Cerebellar nuclear complex (tissue), 1 donor: ENCODE results near the gene CFAP45.

Experiments used
- DNase-seq, 2 experiments: peaks; one replicate each; lab custom pipeline; 2025; lab: John Stamatoyannopoulos, UW

The CFAP45 gene

GRCh38 chr1:159853417-159854115 is 46.4 kb downstream of the CFAP45 start:
- DNase-seq = no peak

- no peak for DNase-seq
These were observed 48.6 kb downstream of the CFAP45 start for GRCh38 chr1:159851407-159851806.

- no peak for DNase-seq
These were observed 50.2 kb downstream of the CFAP45 start for GRCh38 chr1:159849626-159850366.

GRCh38 chr1:159848326-159848725 is 51.6 kb downstream of the CFAP45 start:
- no peak for DNase-seq

- no peak for DNase-seq
These were observed 52.7 kb downstream of the CFAP45 start for GRCh38 chr1:159847231-159847630.

- no peak for DNase-seq
These were observed 54.0 kb downstream of the CFAP45 start for GRCh38 chr1:159845751-159846629.

GRCh38 chr1:159843459-159843858 is 56.5 kb downstream of the CFAP45 start:
- no peak for DNase-seq

- no peak for DNase-seq
These were observed 58.2 kb downstream of the CFAP45 start for GRCh38 chr1:159841749-159842148.

- no peak for DNase-seq
These were observed 60.7 kb downstream of the CFAP45 start for GRCh38 chr1:159839116-159839849.

- no peak for DNase-seq
These were observed 61.2 kb downstream of the CFAP45 start for GRCh38 chr1:159838715-159839114.

- DNase-seq = no peak
These were observed 64.0 kb downstream of the CFAP45 start for GRCh38 chr1:159835862-159836525.

GRCh38 chr1:159835356-159835755 is 64.6 kb downstream of the CFAP45 start:
- DNase-seq = no peak

GRCh38 chr1:159832309-159832708 is 67.7 kb downstream of the CFAP45 start:
- DNase-seq = no peak

- no peak for DNase-seq
These were observed 68.4 kb downstream of the CFAP45 start for GRCh38 chr1:159831412-159832141.

GRCh38 chr1:159830722-159831121 is 69.2 kb downstream of the CFAP45 start:
- no peak for DNase-seq

GRCh38 chr1:159829822-159830465 is 70.0 kb downstream of the CFAP45 start:
- DNase-seq = no peak

- DNase-seq = no peak
These were observed 70.7 kb downstream of the CFAP45 start for GRCh38 chr1:159829273-159829634.

GRCh38 chr1:159828581-159829272 is 71.2 kb downstream of the CFAP45 start:
- no peak for DNase-seq

- DNase-seq = no peak
These were observed 71.8 kb downstream of the CFAP45 start for GRCh38 chr1:159828176-159828575.

GRCh38 chr1:159827549-159827948 is 72.4 kb downstream of the CFAP45 start:
- no peak for DNase-seq
